Stimulated activated naive B cell treated with anti-CD40 and anti-IgM and Interleukin-4, amounts not matched to agents 10 μg/mL and 1 μg/mL and 100 μg/mL, for 72 hours (primary cell): ENCODE measurements around the gene NCK2.
A peak's percentile ranks its signal among the peaks of the same experiment; 100 is the strongest.

ENCODE experiments used
- ATAC-seq, 2 donors: fragments of 150-1000 bp; cut with Tn5 transposase; replicated peaks; 2 replicates each; pipeline ENCODE4 v1.10.0; 2021; ENCODE audit warnings: moderate library complexity in 1 of 2
- DNase-seq: peaks from one replicate; pipeline ENCODE4 v3.0.0; 2021
- H3K27ac Mint-ChIP-seq: one replicate; pipeline ENCODE4 v1.8.0; 2022; ENCODE audit warnings: mild to moderate bottlenecking, mixed read lengths
- H3K27me3 Mint-ChIP-seq, 2 donors: one replicate each; pipeline ENCODE4 v1.8.0; 2022; ENCODE audit warnings: mixed read lengths in 2 of 2
- H3K36me3 Mint-ChIP-seq, 2 donors: one replicate each; pipeline ENCODE4 v1.8.0; 2022; ENCODE audit warnings: mixed read lengths in 2 of 2, mild to moderate bottlenecking in 1 of 2
- H3K4me1 Mint-ChIP-seq, 2 donors: one replicate each; pipeline ENCODE4 v1.8.0; 2022; ENCODE audit warnings: mixed read lengths in 2 of 2, mild to moderate bottlenecking in 1 of 2
- H3K4me3 Mint-ChIP-seq, 2 donors: one replicate each; pipeline ENCODE4 v1.8.0; 2022; ENCODE audit warnings: mild to moderate bottlenecking in 2 of 2, mixed read lengths in 2 of 2, moderate library complexity in 1 of 2
- H3K9me3 Mint-ChIP-seq, 2 donors: one replicate each; pipeline ENCODE4 v1.8.0; 2022; ENCODE audit warnings: mixed read lengths in 2 of 2, mild to moderate bottlenecking in 1 of 2

NCK2 gene

DNA sequence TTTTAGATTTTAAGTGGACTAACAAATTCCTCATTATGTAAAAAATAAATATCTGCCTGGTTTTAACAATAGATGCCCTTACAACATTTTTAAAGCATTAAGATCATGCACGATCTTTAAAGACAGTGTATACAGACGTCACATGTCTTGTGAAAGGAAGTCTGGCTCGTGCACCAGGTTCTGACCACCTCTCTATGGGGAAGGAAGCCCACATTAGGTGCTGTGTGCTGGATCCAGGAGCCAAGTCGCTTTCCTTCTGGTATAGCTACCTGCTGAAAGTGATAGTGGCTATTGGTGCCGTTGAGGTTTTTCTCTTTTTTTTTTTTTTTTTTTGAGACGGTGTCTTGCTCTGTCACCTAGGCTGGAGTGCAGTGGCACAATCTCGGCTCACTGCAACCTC, 116.5 kb downstream of the NCK2 start:
- ATAC-seq (no peak), DNase-seq (no peak)
- H3K4me1 Mint-ChIP-seq, result peaks cover 63 to 91% of the 10 kb centered on the region in 2 donors
- H3K4me3 Mint-ChIP-seq, result no peak overlapping the region
- H3K36me3 Mint-ChIP-seq, result peaks cover 56 to 73% of the 10 kb centered on the region in 2 donors
- H3K27me3 Mint-ChIP-seq, result no peaks in the 10 kb centered on the region
- peak overlapping the region; percentile 59 for H3K27ac Mint-ChIP-seq
- H3K9me3 Mint-ChIP-seq, result no peaks in the 10 kb centered on the region

DNA sequence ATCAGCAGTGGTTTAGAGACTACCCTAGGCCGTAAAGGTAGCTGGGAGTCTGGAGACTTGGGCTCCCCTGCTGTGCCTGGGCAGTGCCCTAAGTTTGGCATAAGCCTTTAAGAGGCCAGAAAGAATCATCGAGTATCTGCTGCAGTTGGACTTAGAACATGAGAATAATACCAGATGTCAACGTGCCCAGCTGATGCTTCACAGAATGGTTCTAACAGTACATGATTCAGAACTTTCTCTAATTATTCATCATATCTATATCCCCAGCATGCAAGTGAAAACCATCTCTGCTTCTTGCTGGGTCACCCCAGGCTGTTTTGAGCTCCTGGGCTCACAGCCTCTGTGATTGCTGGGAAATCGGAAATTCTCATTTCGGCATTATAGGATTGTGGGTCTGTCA, 118.1 kb downstream of the NCK2 start:
- Mint-ChIP-seq H3K4me3 (no peak overlapping the region), H3K27me3 (no peaks in the 10 kb centered on the region), H3K27ac (peak overlapping the region; percentile 66), H3K9me3 (no peaks in the 10 kb centered on the region), H3K36me3 (peaks cover 48 to 70% of the 10 kb centered on the region in 2 donors), H3K4me1 (peaks cover 62 to 91% of the 10 kb centered on the region in 2 donors)
- no peak for DNase-seq
- no peak for ATAC-seq

DNA sequence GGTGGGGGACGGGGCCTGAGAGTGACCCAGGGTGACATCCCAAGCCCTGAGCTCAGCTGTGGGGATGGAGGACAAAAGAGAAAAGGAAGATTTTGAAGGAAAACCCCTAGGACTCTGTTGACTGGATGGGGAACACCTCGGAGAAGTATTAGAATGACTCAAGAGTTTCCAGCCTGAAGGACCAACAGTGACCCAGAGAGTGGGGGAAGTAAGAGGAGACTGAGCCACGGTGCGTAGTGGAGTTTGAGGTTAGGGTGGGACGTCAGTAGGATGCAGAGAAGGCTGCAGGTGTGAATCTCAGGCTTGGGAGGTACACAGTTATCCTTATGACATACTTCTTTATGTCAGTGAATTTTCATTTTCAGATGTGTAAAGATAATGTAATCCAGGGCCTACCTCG, 119.5 kb downstream of the NCK2 start:
- Mint-ChIP-seq H3K27ac (peak overlapping the region; percentile 66), H3K36me3 (peaks cover 52 to 73% of the 10 kb centered on the region in 2 donors), H3K4me3 (peak overlapping the region in 1 of 2 donors; percentile 36), H3K4me1 (peaks cover 64 to 91% of the 10 kb centered on the region in 2 donors), H3K9me3 (peaks cover 0 to 3% of the 10 kb centered on the region in 2 donors), H3K27me3 (no peaks in the 10 kb centered on the region)
- ATAC-seq (peak; percentile 71 to 75), DNase-seq (peak; percentile 26)

DNA sequence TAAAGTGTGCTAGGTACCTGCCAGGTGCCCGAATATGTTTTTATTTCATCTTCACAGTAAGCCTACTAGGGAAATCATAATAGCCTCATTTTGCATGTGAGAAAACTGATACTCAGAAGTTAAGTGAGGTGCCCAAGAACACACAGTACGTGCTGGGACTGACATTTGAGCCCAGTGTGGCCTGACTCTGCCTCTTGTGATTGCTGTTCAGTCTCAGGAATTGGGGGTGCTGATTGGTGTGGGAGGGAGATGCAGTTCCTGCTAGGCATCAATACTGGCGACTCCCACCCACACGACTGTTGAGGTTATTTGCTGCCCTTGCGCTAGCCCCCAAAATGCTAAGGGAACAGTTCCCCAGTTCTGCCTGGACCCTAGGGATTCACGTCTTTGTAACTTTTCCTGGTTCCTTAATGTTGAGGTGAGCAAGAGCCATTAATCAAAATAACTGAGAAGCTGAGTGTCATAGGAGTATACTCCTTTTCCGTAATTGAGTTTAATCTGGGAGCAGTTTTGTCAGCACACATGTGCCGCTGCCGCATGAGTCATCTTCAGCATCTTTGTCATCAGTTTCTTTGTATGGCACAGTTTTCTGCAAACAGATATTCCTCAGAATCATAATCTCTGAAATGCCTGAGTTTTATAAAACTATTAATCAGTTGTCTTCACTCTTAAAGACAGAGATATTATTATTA, 120.7 kb downstream of the NCK2 start:
- peaks cover 58 to 76% of the 10 kb centered on the region in 2 donors for H3K36me3 Mint-ChIP-seq
- H3K4me3 Mint-ChIP-seq, result no peak overlapping the region

DNA sequence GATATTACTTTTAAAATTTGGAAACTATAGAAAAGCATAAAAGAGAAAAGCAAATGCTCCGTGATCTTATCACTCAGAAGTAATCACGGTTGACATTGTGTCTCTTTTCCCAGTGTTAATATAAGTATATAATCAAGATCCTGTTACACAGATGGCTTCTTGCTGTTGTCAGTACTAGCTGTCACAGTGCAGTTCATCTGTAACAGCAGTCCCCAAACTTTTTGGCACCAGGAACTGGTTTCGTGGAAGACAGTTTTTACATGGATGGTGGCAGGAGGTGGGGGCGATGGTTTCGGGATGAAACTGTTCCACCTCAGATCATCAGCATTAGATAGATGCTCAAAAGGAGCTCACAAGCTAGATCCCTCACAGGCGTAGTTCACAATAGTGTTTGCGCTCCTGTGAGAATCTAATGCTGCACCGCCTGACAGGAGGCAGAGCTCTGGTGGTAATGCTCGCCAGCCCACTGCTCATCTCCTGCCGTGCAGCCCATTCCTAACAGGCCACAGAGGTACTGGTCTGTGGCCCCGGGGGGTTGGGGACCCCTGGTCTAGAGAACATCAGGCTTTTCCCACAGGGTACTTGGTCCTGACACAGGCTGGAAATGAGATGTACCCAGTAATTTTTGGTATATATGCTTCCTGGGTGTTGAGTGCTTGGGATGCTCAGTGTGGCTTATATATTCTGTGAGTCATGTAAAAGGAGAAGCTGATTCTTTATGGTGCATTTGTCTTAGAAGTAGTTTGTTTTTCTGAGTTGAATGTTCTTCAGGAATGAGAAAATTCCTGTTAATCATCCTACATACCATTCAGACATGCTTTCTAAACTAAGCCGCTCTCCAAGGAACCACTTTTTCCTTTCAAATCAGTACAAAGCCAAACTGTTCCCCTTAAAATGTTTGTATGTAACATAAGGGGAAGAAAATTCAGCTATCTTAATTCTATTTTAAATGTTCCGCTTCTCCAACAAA, 121.8 kb downstream of the NCK2 start:
- no peak for ATAC-seq
- Mint-ChIP-seq H3K9me3 (peaks cover 5 to 6% of the 10 kb centered on the region in 2 donors), H3K27ac (peak overlapping the region; percentile 31), H3K4me1 (peaks cover 70 to 90% of the 10 kb centered on the region in 2 donors), H3K4me3 (no peak overlapping the region), H3K36me3 (peaks cover 61 to 75% of the 10 kb centered on the region in 2 donors), H3K27me3 (no peaks in the 10 kb centered on the region)
- DNase-seq, result no peak

More for the DNA sequence above, 120.7 kb downstream of the NCK2 start:
- ATAC-seq (peak in 1 of 2 donors; percentile 4), DNase-seq (no peak)
- Mint-ChIP-seq H3K9me3 (peaks cover 0 to 3% of the 10 kb centered on the region in 2 donors), H3K4me1 (peaks cover 64 to 91% of the 10 kb centered on the region in 2 donors), H3K27me3 (no peaks in the 10 kb centered on the region), H3K27ac (peak overlapping the region; percentile 66)

- Mint-ChIP-seq H3K4me3 (no peak overlapping the region), H3K27ac (peak overlapping the region; percentile 95), H3K4me1 (peaks cover 77 to 98% of the 10 kb centered on the region in 2 donors), H3K36me3 (peaks cover 70 to 82% of the 10 kb centered on the region in 2 donors), H3K9me3 (peaks cover 5 to 6% of the 10 kb centered on the region in 2 donors), H3K27me3 (no peaks in the 10 kb centered on the region)
- DNase-seq, result no peak
- no peak for ATAC-seq
Measured at GRCh38 chr2:105867587-105867986, 122.9 kb downstream of the NCK2 start.

GRCh38 chr2:105868060-105868459, 123.3 kb downstream of the NCK2 start:
- H3K4me1 Mint-ChIP-seq, result peaks cover 76 to 98% of the 10 kb centered on the region in 2 donors
- ATAC-seq, result peak; percentile 67 to 71
- H3K4me3 Mint-ChIP-seq, result peak overlapping the region; percentile 5 to 59
- peak overlapping the region; percentile 95 for H3K27ac Mint-ChIP-seq
- DNase-seq, result peak; percentile 35
- H3K36me3 Mint-ChIP-seq, result peaks cover 69 to 82% of the 10 kb centered on the region in 2 donors
- H3K27me3 Mint-ChIP-seq, result no peaks in the 10 kb centered on the region
- H3K9me3 Mint-ChIP-seq, result peaks cover 5 to 6% of the 10 kb centered on the region in 2 donors

- Mint-ChIP-seq H3K27me3 (no peaks in the 10 kb centered on the region), H3K4me1 (peaks cover 72 to 98% of the 10 kb centered on the region in 2 donors), H3K4me3 (no peak overlapping the region), H3K27ac (peak overlapping the region; percentile 80), H3K9me3 (peaks cover 5 to 6% of the 10 kb centered on the region in 2 donors), H3K36me3 (peaks cover 64 to 77% of the 10 kb centered on the region in 2 donors)
- no peak for DNase-seq
- no peak for ATAC-seq
Measured at GRCh38 chr2:105869341-105869740, 124.6 kb downstream of the NCK2 start.

GRCh38 chr2:105870062-105870461, 125.3 kb downstream of the NCK2 start:
- peaks cover 68 to 97% of the 10 kb centered on the region in 2 donors for H3K4me1 Mint-ChIP-seq
- ATAC-seq, result no peak
- H3K4me3 Mint-ChIP-seq, result no peak overlapping the region
- H3K27me3 Mint-ChIP-seq, result no peaks in the 10 kb centered on the region
- no peak for DNase-seq
- H3K9me3 Mint-ChIP-seq, result peaks cover 5 to 6% of the 10 kb centered on the region in 2 donors
- peaks cover 56 to 72% of the 10 kb centered on the region in 2 donors for H3K36me3 Mint-ChIP-seq
- peak overlapping the region; percentile 95 for H3K27ac Mint-ChIP-seq

- Mint-ChIP-seq H3K27ac (peak overlapping the region; percentile 95), H3K27me3 (no peaks in the 10 kb centered on the region), H3K4me3 (peak overlapping the region; percentile 43 to 47), H3K9me3 (peaks cover 5 to 6% of the 10 kb centered on the region in 2 donors), H3K4me1 (peaks cover 69 to 98% of the 10 kb centered on the region in 2 donors), H3K36me3 (peaks cover 56 to 73% of the 10 kb centered on the region in 2 donors)
- ATAC-seq, result no peak
- no peak for DNase-seq
Measured at GRCh38 chr2:105870858-105871257, 126.1 kb downstream of the NCK2 start.

- ATAC-seq (no peak), DNase-seq (no peak)
- Mint-ChIP-seq H3K27me3 (no peaks in the 10 kb centered on the region), H3K36me3 (peaks cover 68 to 83% of the 10 kb centered on the region in 2 donors), H3K27ac (peak overlapping the region; percentile 95), H3K4me3 (peak overlapping the region; percentile 24 to 26), H3K4me1 (peaks cover 74 to 98% of the 10 kb centered on the region in 2 donors), H3K9me3 (peaks cover 5 to 6% of the 10 kb centered on the region in 2 donors)
Measured at GRCh38 chr2:105872142-105872728, 127.5 kb downstream of the NCK2 start.

GRCh38 chr2:105872830-105873229, 128.1 kb downstream of the NCK2 start:
- DNase-seq, result no peak
- peaks cover 5 to 6% of the 10 kb centered on the region in 2 donors for H3K9me3 Mint-ChIP-seq
- ATAC-seq, result no peak
- H3K27ac Mint-ChIP-seq, result peak overlapping the region; percentile 95
- H3K27me3 Mint-ChIP-seq, result no peaks in the 10 kb centered on the region
- H3K4me1 Mint-ChIP-seq, result peaks cover 70 to 98% of the 10 kb centered on the region in 2 donors
- peaks cover 71 to 83% of the 10 kb centered on the region in 2 donors for H3K36me3 Mint-ChIP-seq
- no peak overlapping the region for H3K4me3 Mint-ChIP-seq

GRCh38 chr2:105873281-105873680, 128.6 kb downstream of the NCK2 start:
- Mint-ChIP-seq H3K9me3 (peaks cover 4 to 5% of the 10 kb centered on the region in 2 donors), H3K27ac (peak overlapping the region; percentile 95), H3K4me1 (peaks cover 69 to 98% of the 10 kb centered on the region in 2 donors), H3K27me3 (no peaks in the 10 kb centered on the region), H3K4me3 (peak overlapping the region; percentile 65 to 67), H3K36me3 (peaks cover 71 to 83% of the 10 kb centered on the region in 2 donors)
- no peak for DNase-seq
- peak; percentile 26 for ATAC-seq

DNA sequence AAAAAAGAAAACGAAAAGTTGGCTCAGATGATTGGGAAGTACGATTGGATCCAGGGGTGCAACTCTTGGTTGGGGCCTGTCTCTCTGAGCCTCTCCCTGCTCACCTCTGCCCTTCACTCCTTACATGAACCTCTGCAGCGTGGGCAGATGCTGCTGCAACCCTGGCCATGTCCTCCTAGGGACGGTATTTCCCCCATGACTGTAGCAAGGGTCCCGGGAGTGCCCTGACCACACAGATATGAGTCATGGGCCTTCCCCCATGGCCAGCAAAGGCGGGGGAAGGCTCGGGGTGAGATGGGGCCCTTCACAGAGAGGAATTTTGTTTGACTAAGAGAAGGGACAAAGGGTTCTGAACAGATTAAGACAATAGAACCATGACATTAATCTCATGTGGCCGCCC, 129.0 kb downstream of the NCK2 start:
- Mint-ChIP-seq H3K4me1 (peaks cover 67 to 98% of the 10 kb centered on the region in 2 donors), H3K4me3 (peak overlapping the region; percentile 65 to 67), H3K9me3 (peaks cover 3 to 5% of the 10 kb centered on the region in 2 donors), H3K27me3 (no peaks in the 10 kb centered on the region), H3K27ac (peak overlapping the region; percentile 95), H3K36me3 (peaks cover 72 to 84% of the 10 kb centered on the region in 2 donors)
- DNase-seq, result peak; percentile 89
- peak; percentile 94 to 97 for ATAC-seq
